Effector CD8-positive, alpha-beta T cell (primary cell): ENCODE results near the gene SYT15.
"Not testable (repeated sequence)": the region's sequence is repeated elsewhere in the genome, so short reads cannot be mapped to it uniquely, and the experiment has no call there.

Source experiments
- DNase-seq: peaks from one replicate; lab custom pipeline; 2025; lab: John Stamatoyannopoulos, UW

SYT15 gene

GRCh38 chr10:46556515-46557318, 22.2 kb upstream of the SYT15 start, which contains the start of gene GPRIN2:
Gene GPRIN2 (minus strand): TSS chr10:46556658. CDS start chr10:46550736, 5,922 bp downstream.
- DNase-seq, result no peak

GRCh38 chr10:46557319-46558121, 21.4 kb upstream of the SYT15 start:
- no peak for DNase-seq

- DNase-seq, result no peak
These were observed 20.9 kb upstream of the SYT15 start for GRCh38 chr10:46558122-46558391.

GRCh38 chr10:46558392-46559185, 20.3 kb upstream of the SYT15 start:
- no peak for DNase-seq

DNA sequence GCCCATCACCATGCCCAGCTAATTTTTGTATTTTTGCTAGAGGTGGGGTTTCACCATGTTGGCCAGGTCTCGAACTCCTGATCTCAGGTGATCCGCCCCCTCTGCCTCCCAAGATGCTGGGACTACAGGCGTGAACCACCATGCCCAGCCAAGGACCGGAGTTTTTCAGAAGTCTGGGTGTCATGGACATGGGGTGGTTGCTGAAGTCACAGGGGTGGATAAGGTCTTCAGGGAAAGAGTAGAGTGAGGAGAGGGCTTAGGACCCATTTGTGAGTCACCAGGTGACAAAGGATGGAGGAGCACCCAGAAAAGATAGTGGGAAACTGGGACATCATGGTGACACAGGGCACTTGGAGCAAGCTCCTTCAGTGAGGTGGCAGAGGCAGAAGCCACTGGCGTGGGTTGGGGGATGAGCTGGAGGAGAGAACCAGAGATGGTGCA, 19.7 kb upstream of the SYT15 start:
- DNase-seq, result no peak

- no peak for DNase-seq
These were observed 18.5 kb upstream of the SYT15 start for GRCh38 chr10:46560381-46560780.

DNA sequence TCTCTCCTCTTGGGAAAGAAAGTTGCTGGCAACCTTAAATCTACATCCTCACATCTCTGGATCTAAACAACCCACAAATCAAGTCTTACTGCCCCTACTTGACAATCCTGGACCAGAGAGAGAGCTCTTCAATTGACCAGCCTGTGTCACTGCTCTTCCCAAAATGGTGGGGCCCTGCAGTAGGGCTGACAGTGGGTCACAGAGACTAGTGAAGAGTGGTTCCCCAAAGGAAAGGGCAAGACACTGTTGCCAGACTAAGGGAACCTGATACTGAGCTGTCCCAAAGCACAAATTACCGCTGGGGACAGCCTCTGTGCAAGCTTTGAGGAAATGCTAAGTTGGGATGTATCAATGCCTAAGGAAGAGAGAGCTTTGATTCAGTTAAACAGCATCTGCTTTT, 18.0 kb upstream of the SYT15 start:
- DNase-seq, result no peak

DNA sequence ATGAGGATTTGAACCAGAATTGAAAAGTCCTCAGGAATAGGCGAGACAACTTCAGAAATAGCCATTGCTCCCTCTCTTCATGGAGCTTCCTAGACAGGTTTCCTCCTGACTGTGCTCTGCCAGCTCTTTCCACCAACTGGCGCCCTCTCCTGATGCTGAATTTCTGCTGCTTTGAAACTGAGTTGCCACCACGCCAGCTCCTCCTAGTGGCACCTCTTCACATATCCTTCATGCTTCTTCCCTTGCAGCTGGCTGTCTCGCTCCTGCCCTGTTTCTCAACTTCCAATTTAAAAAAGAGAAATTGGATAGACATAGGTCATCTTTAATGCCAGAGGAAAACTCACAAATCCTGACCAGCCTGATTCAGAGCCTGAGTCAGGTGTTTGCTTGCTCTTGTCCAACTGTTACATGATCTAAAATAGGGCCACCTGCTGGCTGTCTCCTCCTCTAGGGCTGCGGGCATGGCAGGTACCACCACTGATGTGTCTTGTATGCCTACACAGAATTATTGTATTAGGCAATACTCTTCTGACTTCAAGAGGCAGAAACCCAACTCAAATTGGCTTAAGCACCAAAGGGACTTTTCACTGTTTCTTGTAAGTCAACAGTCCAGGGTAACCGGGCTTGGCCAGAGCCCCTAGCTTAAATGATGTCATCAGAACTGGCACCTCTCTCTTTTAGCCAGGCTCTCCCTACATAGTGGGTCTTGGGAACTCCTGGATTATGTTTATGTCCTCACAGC, 13.2 kb upstream of the SYT15 start:
- DNase-seq, result not testable (repeated sequence)

DNA sequence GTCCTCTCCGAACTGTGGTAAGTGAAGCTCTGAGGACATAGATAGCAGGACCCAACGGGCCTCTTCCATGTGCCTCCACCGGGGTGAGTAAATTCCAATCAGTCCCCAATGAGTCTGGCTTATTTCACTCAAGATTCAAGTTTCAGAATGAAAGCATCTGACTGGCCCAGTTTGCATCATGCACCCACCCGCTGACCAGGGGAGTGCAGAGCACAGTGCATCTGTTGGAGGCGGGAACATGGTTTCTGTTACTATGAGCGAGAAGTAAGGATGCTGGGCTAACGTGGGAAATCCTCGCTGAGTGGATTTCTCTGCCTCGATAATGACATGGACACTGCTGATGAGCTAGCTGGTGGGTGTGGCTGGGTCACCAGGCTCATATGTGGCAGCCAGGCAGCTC, 11.8 kb upstream of the SYT15 start:
- not testable (repeated sequence) for DNase-seq

GRCh38 chr10:46570655-46571054, 8.3 kb upstream of the SYT15 start:
- not testable (repeated sequence) for DNase-seq

DNA sequence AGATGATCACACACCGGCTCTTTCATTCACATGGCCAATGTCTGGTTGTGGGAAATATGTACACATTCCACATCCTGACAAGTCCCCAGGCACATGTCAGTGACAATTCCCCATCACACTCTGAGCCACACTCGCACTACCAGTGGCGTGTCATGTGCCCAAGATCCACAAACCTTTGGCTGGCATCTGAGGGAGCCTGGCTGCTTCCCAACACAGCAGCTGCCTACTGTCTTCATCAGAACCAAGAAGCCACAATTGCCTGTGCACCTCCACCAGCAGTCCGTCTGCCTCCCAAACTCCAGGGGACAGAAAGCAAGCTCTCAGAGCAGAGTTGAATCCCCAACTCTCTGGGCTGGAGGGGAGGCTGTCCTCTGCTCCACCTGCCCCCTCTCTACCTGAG, 6.2 kb upstream of the SYT15 start:
- not testable (repeated sequence) for DNase-seq

DNA sequence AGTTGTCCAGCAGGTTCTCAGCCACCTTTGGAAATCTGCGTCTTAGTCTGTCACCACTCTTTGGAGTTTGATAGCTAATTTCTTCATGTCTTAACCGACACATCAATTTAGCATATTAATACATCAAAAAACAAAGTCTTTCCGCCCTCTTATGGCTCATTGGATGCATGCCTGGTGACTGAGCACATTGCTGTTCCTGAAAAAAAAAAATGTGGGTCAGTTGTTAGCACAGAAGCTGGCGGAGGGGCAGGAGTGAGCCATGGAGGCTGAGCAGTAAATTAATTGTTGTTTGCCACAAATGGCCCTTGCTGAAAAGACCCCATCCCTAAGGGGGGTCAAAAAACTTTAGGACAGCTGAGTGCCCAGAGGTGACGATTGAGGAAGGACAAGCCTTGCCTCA, 5.6 kb upstream of the SYT15 start:
- DNase-seq, result not testable (repeated sequence)

DNA sequence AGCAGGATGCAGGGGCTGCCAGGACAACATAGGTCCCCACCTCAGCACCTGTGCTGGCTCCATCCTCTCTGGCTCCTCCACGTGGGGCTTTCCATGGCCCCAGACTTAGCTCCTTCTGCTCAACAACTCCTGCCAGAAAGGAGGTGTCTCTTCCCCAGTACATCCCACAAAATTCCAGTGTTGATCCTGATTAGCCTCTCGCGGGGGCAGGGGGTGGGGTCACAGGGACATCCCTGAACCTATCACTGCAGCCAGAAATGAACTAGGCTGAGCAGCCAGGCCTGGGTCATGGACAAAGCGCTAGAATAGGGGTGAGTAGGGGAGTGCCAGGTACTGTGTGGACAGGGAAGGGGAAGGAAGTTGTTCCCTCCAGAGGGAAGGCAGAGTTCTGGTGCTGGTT, 5.0 kb upstream of the SYT15 start:
- not testable (repeated sequence) for DNase-seq

DNA sequence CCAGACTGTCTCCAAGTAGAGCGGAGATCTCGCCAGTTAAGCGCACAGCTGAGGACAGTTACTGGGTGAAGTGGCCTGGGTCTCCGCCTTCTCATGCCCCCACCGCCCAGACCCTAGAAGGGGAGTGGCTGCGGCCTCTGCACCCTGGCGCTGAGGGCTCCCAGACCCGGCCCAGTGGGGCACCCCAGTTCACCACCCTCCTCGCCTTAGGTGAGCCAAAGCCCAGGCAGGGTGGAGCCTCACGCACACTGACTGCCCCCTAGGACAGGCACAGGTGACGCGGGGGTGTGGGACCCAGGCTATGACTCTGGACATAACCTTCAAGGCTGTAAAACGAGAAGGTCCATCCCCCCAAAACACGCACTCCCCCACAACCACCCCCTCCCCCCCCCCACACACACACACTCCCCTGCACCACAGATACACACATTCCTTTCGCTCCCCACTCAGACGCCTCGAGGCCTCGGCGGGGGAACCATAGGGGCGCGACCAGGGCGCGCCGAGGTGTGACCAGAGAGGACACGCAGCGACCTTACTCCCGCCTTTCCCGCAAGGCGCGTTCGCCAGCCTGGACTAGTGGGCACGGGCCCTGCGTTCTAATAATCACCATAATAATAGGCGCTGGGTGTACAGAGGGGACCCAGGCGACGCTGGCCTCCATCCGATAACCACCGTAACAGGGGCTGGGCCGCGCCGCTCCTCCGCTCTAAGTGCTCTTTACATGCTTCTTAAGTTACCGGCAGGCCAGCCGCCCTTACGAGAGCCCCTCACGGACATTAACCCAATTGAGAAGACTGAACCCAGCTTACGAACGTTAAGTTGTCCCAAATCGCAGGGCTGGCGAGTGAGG, 1.1 kb upstream of the SYT15 start:
- not testable (repeated sequence) for DNase-seq

- not testable (repeated sequence) for DNase-seq
These were observed 450 bp downstream of the SYT15 start for GRCh38 chr10:46579378-46579777.

- not testable (repeated sequence) for DNase-seq
These were observed 3.1 kb downstream of the SYT15 start for GRCh38 chr10:46581997-46582396.

DNA sequence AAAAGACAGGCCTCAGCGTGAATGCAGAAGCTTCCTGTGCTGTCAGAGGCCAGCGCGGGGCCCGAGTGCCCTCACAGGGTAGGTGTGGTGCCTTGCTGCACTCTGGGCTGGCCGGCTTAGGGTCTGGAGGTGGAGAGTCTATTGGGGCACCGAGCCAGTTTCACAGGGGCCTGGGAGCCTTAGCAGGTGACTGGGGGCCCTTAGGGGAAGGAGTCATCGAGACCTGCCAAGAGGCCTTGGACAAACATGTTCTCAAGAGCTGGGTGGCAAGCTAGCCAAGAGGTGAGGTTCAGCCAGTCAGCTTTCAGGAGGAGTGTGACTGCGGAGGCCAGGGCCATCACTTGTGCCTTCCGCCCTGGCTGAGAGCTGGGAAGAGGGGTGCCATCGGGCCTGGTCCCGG, 3.6 kb downstream of the SYT15 start:
- not testable (repeated sequence) for DNase-seq

DNA sequence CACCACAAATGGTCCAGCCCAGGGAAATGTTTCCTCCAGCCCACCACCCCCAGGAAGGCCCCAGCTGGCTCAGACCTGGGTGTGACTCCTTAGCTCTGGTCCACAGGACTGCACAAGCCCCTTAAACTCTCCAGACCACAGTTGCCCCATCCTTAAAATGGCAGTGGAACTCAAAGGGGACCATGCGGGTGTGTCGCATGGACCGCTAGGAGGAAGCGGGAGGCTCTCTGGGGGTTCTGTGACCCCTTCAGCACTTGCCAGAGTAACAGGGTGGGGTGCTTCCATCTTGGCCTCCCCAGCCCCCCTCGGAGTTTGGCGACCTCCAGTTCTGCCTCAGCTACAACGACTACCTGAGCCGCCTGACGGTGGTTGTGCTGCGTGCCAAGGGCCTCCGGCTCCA, 5.3 kb downstream of the SYT15 start:
- not testable (repeated sequence) for DNase-seq

GRCh38 chr10:46585246-46585645, 6.3 kb downstream of the SYT15 start:
- not testable (repeated sequence) for DNase-seq

DNA sequence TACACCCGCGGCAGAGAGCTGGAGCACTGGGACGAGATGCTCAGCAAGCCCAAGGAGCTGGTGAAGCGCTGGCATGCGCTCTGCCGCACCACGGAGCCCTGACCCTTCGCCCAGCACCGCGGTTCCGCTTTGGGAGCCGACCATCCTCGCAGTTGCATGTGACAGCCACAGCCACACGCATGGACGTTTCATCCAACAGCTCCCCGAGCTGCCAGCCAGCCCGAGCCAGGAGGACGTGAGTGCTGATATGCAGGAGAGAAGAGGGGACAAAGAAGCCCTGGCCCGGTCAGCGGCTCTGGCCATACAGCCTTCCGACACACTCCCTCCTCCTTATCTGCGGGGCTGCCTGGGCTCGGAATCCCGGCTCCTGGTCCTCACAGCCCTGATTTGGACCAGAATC, 8.6 kb downstream of the SYT15 start:
- not testable (repeated sequence) for DNase-seq

DNA sequence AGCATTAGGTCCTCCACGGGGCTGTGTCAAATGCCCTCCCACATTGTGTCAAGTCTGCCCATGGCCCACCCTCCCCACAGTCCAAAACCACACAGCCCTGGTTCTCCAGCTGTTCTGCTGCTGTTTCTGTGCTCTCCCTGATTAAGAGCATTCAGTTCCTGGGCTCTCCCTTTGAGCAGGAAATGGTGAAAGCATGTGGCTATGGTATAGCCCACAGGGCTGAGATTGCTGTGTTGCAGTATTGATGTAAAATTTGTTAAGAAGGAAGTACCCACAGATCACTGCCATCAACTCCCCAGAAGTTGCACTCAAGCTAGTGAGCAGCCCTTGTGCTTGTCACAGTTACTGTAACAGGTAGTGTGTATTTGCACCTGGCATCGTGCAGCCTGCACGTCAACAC, 9.3 kb downstream of the SYT15 start:
- not testable (repeated sequence) for DNase-seq
